HEK293 (cell line): ENCODE data around the gene ANKEF1.

Experiments
- YY2 ChIP-seq: fragments of 450-650 bp; formaldehyde crosslinking; IDR thresholded peaks from 2 replicates; pipeline ENCODE4 v1.5.1; 2016; ENCODE audit warnings: missing biosample characterization, missing genetic modification characterization
- ZFP69B ChIP-seq: fragments of 450-650 bp; formaldehyde crosslinking; IDR thresholded peaks from 2 replicates; pipeline ENCODE4 v1.5.1; 2016; ENCODE audit warnings: missing biosample characterization, missing genetic modification characterization
- ZNF114 ChIP-seq: fragments of 450-650 bp; formaldehyde crosslinking; IDR thresholded peaks from 2 replicates; pipeline ENCODE4 v1.5.0; 2017; ENCODE audit warnings: missing biosample characterization, missing genetic modification characterization
- ZNF292 ChIP-seq: fragments of 450-650 bp; formaldehyde crosslinking; IDR thresholded peaks from 2 replicates; pipeline ENCODE4 v1.5.1; 2016; ENCODE audit warnings: low read depth, missing biosample characterization, missing genetic modification characterization, borderline replicate concordance
- ZNF626 ChIP-seq: fragments of 450-650 bp; sonication (Bioruptor Pico); formaldehyde crosslinking; IDR thresholded peaks from 2 replicates; pipeline ENCODE4 v1.5.1; 2018; ENCODE audit warnings: missing biosample characterization, missing genetic modification characterization, inconsistent platforms
- TF ChIP-seq, protein P1 (sequence below): fragments of 450-650 bp; formaldehyde crosslinking; IDR thresholded peaks from 2 replicates; pipeline ENCODE4 v1.5.1; 2016; ENCODE audit warnings: missing biosample characterization, missing genetic modification characterization
- TF ChIP-seq, protein P2 (sequence below): fragments of 450-650 bp; formaldehyde crosslinking; IDR thresholded peaks from 2 replicates; pipeline ENCODE4 v1.5.1; 2016; ENCODE audit warnings: missing biosample characterization, missing genetic modification characterization
- TF ChIP-seq, protein P3 (sequence below): fragments of 450-650 bp; formaldehyde crosslinking; IDR thresholded peaks from 2 replicates; pipeline ENCODE4 v1.5.1; 2016; ENCODE audit warnings: missing biosample characterization, missing genetic modification characterization
- TF ChIP-seq, protein P4 (sequence below): fragments of 450-650 bp; formaldehyde crosslinking; IDR thresholded peaks from 2 replicates; pipeline ENCODE4 v1.5.1; 2016; ENCODE audit warnings: missing biosample characterization, missing genetic modification characterization
- TF ChIP-seq, protein P5 (sequence below): fragments of 450-650 bp; formaldehyde crosslinking; IDR thresholded peaks from 2 replicates; pipeline ENCODE4 v1.5.1; 2016; ENCODE audit warnings: missing biosample characterization, missing genetic modification characterization

DNA sequence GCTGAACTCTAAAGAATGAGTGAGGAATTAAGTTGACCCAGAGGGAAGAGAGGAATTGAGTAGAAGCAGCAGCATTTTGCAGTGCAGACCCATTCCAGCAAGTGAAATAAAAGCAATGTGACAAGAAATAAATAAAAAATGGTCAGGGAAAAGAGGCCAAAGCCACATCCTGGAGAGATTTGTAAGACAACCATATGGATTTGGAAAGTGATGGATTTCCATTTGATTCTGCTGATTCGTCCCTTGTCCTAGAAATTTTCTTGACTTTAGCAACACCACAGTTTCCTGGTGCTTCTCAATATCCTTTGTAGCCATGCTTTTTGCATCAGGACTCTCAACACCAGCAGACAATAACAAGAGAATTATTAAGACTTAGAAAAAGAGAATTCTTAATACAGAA lies 29.8 kb downstream of the ANKEF1 start:
- TF ChIP-seq, protein P1, sequence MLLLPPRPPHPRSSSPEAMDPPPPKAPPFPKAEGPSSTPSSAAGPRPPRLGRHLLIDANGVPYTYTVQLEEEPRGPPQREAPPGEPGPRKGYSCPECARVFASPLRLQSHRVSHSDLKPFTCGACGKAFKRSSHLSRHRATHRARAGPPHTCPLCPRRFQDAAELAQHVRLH (tag by site-specific recombination), result no peak
- TF ChIP-seq ZNF626 (tag by site-specific recombination), result no peak
- TF ChIP-seq, protein P2, sequence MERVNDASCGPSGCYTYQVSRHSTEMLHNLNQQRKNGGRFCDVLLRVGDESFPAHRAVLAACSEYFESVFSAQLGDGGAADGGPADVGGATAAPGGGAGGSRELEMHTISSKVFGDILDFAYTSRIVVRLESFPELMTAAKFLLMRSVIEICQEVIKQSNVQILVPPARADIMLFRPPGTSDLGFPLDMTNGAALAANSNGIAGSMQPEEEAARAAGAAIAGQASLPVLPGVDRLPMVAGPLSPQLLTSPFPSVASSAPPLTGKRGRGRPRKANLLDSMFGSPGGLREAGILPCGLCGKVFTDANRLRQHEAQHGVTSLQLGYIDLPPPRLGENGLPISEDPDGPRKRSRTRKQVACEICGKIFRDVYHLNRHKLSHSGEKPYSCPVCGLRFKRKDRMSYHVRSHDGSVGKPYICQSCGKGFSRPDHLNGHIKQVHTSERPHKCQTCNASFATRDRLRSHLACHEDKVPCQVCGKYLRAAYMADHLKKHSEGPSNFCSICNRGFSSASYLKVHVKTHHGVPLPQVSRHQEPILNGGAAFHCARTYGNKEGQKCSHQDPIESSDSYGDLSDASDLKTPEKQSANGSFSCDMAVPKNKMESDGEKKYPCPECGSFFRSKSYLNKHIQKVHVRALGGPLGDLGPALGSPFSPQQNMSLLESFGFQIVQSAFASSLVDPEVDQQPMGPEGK (tag by site-specific recombination), result no peak
- TF ChIP-seq, protein P3, sequence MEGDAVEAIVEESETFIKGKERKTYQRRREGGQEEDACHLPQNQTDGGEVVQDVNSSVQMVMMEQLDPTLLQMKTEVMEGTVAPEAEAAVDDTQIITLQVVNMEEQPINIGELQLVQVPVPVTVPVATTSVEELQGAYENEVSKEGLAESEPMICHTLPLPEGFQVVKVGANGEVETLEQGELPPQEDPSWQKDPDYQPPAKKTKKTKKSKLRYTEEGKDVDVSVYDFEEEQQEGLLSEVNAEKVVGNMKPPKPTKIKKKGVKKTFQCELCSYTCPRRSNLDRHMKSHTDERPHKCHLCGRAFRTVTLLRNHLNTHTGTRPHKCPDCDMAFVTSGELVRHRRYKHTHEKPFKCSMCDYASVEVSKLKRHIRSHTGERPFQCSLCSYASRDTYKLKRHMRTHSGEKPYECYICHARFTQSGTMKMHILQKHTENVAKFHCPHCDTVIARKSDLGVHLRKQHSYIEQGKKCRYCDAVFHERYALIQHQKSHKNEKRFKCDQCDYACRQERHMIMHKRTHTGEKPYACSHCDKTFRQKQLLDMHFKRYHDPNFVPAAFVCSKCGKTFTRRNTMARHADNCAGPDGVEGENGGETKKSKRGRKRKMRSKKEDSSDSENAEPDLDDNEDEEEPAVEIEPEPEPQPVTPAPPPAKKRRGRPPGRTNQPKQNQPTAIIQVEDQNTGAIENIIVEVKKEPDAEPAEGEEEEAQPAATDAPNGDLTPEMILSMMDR (tag by site-specific recombination), result no peak
- TF ChIP-seq, protein P4, sequence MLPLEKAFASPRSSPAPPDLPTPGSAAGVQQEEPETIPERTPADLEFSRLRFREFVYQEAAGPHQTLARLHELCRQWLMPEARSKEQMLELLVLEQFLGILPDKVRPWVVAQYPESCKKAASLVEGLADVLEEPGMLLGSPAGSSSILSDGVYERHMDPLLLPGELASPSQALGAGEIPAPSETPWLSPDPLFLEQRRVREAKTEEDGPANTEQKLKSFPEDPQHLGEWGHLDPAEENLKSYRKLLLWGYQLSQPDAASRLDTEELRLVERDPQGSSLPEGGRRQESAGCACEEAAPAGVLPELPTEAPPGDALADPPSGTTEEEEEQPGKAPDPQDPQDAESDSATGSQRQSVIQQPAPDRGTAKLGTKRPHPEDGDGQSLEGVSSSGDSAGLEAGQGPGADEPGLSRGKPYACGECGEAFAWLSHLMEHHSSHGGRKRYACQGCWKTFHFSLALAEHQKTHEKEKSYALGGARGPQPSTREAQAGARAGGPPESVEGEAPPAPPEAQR (tag by site-specific recombination), result no peak
- TF ChIP-seq ZNF114 (tag by site-specific recombination), result no peak
- TF ChIP-seq, protein P5, sequence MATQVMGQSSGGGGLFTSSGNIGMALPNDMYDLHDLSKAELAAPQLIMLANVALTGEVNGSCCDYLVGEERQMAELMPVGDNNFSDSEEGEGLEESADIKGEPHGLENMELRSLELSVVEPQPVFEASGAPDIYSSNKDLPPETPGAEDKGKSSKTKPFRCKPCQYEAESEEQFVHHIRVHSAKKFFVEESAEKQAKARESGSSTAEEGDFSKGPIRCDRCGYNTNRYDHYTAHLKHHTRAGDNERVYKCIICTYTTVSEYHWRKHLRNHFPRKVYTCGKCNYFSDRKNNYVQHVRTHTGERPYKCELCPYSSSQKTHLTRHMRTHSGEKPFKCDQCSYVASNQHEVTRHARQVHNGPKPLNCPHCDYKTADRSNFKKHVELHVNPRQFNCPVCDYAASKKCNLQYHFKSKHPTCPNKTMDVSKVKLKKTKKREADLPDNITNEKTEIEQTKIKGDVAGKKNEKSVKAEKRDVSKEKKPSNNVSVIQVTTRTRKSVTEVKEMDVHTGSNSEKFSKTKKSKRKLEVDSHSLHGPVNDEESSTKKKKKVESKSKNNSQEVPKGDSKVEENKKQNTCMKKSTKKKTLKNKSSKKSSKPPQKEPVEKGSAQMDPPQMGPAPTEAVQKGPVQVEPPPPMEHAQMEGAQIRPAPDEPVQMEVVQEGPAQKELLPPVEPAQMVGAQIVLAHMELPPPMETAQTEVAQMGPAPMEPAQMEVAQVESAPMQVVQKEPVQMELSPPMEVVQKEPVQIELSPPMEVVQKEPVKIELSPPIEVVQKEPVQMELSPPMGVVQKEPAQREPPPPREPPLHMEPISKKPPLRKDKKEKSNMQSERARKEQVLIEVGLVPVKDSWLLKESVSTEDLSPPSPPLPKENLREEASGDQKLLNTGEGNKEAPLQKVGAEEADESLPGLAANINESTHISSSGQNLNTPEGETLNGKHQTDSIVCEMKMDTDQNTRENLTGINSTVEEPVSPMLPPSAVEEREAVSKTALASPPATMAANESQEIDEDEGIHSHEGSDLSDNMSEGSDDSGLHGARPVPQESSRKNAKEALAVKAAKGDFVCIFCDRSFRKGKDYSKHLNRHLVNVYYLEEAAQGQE (tag by site-specific recombination), result no peak
- TF ChIP-seq ZFP69B, result no peak
- no peak for TF ChIP-seq YY2
- no peak for TF ChIP-seq ZNF292 (tag by site-specific recombination)
